Keratinocyte (primary cell): ENCODE data around the gene FLT3LG. TPM values are rescaled to one million over a fixed set of nuclear protein-coding genes. Genes with fewer than 3 reads are reported as not detected.

Source experiments
- DNase-seq: peaks from one replicate; pipeline ENCODE4 v3.0.0-alpha.2; 2011; ENCODE audit warnings: low read depth, missing footprints, low spot score
- FAIRE-seq: peaks from 2 replicates; lab custom pipeline; 2011; peaks lifted over from hg19 to GRCh38; lab: Jason Lieb, UNC
- H2AFZ ChIP-seq: 2 replicates; pipeline ENCODE4 v1.6.0; 2012; ENCODE audit warnings: low read length, control low read depth, inconsistent platforms; ENCODE audit not compliant: control insufficient read depth
- H3K27ac ChIP-seq: 2 replicates; pipeline ENCODE4 v1.5.1; 2011; ENCODE audit warnings: low read length; ENCODE audit not compliant: control insufficient read depth, insufficient read depth
- H3K27me3 ChIP-seq: 3 replicates; pipeline ENCODE4 v1.6.0; 2011; ENCODE audit warnings: low read length; ENCODE audit not compliant: control insufficient read depth, insufficient read depth; ENCODE audit errors: extremely low read depth
- H3K36me3 ChIP-seq, 2 experiments: 2 replicates in 1 of 2; 3 replicates in 1 of 2; pipeline ENCODE4 v1.5.1; 2011; ENCODE audit warnings: low read length in 2 of 2, mild to moderate bottlenecking in 1 of 2; ENCODE audit not compliant: control insufficient read depth in 2 of 2, insufficient read depth in 2 of 2; ENCODE audit errors: extremely low read depth in 1 of 2
- H3K4me1 ChIP-seq: 3 replicates; pipeline ENCODE4 v1.5.1; 2011; ENCODE audit warnings: low read length; ENCODE audit not compliant: control insufficient read depth, insufficient read depth; ENCODE audit errors: extremely low read depth
- H3K4me2 ChIP-seq: 3 replicates; pipeline ENCODE4 v1.6.0; 2011; ENCODE audit warnings: low read depth, low read length; ENCODE audit not compliant: control insufficient read depth, insufficient read depth; ENCODE audit errors: extremely low read depth
- H3K4me3 ChIP-seq, 3 experiments: fragments of 200-600 bp in 1 of 3; sonication (generic) in 1 of 3; 2 replicates in 2 of 3; 3 replicates in 1 of 3; pipeline ENCODE4 v1.5.1; 2011 to 2016; ENCODE audit warnings: low read length in 3 of 3, mild to moderate bottlenecking in 3 of 3, control low read depth in 2 of 3, inconsistent platforms in 1 of 3, low read depth in 1 of 3, mixed read lengths in 1 of 3, mixed run types in 1 of 3, moderate library complexity in 1 of 3; ENCODE audit not compliant: control insufficient read depth in 2 of 3, insufficient read depth in 2 of 3; ENCODE audit errors: extremely low read depth in 1 of 3
- H3K79me2 ChIP-seq: 2 replicates; pipeline ENCODE4 v1.6.0; 2012; ENCODE audit warnings: low read length; ENCODE audit not compliant: control insufficient read depth, insufficient read depth
- H3K9ac ChIP-seq: 3 replicates; pipeline ENCODE4 v1.6.0; 2011; ENCODE audit warnings: low read length; ENCODE audit not compliant: control insufficient read depth, insufficient read depth; ENCODE audit errors: extremely low read depth
- H3K9me1 ChIP-seq: 3 replicates; pipeline ENCODE4 v1.6.0; 2011; ENCODE audit warnings: low read length; ENCODE audit not compliant: control insufficient read depth, insufficient read depth; ENCODE audit errors: extremely low read depth
- H3K9me3 ChIP-seq: 2 replicates; pipeline ENCODE4 v1.5.1; 2012; ENCODE audit warnings: low read depth, low read length; ENCODE audit not compliant: control insufficient read depth
- H4K20me1 ChIP-seq: 3 replicates; pipeline ENCODE4 v1.6.0; 2011; ENCODE audit warnings: low read length; ENCODE audit not compliant: control insufficient read depth, insufficient read depth; ENCODE audit errors: extremely low read depth
- EZH2 ChIP-seq: IDR thresholded peaks from one replicate; pipeline ENCODE4 v1.6.1; 2012; ENCODE audit warnings: inconsistent platforms, mild to moderate bottlenecking, low read length, moderate library complexity
- dilution Hi-C: fragments of 300-500 bp; cut with MboI; formaldehyde crosslinking; loops from one replicate; pipeline ENCODE4 v1.7.0; 2020; ENCODE audit warnings: low sequenced_read_pairs; ENCODE audit not compliant: extremely low pct_ligation_motif_present
- polyA plus RNA-seq, 5 experiments: library from polyadenylated mRNA; depleted of rRNA in 3 of 5; stranded (reverse) in 3 of 5; stranded (forward) in 1 of 5; unstranded in 1 of 5; fragments of >200 nt; gene quantifications; 1 replicate in 1 of 5; 2 replicates in 3 of 5; 3 replicates in 1 of 5; pipeline versions ENCODE4 v1.2.1 to v1.2.3, GENCODE V29; 2011 to 2012; ENCODE audit warnings: missing spikeins in 2 of 5, low read depth in 1 of 5, low replicate concordance in 1 of 5
- TF ChIP-seq, protein P1 (sequence below), 3 experiments: IDR thresholded peaks in 1 of 3; conservative IDR thresholded peaks in 1 of 3; optimal IDR thresholded peaks in 1 of 3; 2 replicates in 2 of 3; 3 replicates in 1 of 3; pipeline versions ENCODE3 to v1.5.1; 2011; ENCODE audit warnings: low read length in 3 of 3, mild to moderate bottlenecking in 3 of 3, moderate library complexity in 2 of 3, control low read depth in 1 of 3, inconsistent platforms in 1 of 3; ENCODE audit not compliant: insufficient read depth in 2 of 3; ENCODE audit errors: extremely low read depth in 1 of 3

The FLT3LG gene
- polyA plus RNA-seq, 1 donor (not counting 4 experiments of a cell fraction or from before 2014, with no cell fraction given) = 0.80 TPM

GRCh38 chr19:49433240-49433901 lies 40.6 kb upstream of the FLT3LG start:
- no peaks in the 10 kb centered on the region for H3K36me3 ChIP-seq
- H3K9ac ChIP-seq = no peak overlapping the region
- no peaks in the 10 kb centered on the region for H3K9me1 ChIP-seq
- FAIRE-seq (no peak), DNase-seq (no peak)
- no peak overlapping the region for H3K27ac ChIP-seq
- no peaks in the 10 kb centered on the region for H3K9me3 ChIP-seq
- H3K4me1 ChIP-seq = peaks cover 2% of the 10 kb centered on the region
- H3K4me3 ChIP-seq = no peak overlapping the region
- H4K20me1 ChIP-seq = no peaks in the 10 kb centered on the region
- H3K79me2 ChIP-seq = no peaks in the 10 kb centered on the region
- H3K4me2 ChIP-seq = no peak overlapping the region
- TF ChIP-seq, protein P1, sequence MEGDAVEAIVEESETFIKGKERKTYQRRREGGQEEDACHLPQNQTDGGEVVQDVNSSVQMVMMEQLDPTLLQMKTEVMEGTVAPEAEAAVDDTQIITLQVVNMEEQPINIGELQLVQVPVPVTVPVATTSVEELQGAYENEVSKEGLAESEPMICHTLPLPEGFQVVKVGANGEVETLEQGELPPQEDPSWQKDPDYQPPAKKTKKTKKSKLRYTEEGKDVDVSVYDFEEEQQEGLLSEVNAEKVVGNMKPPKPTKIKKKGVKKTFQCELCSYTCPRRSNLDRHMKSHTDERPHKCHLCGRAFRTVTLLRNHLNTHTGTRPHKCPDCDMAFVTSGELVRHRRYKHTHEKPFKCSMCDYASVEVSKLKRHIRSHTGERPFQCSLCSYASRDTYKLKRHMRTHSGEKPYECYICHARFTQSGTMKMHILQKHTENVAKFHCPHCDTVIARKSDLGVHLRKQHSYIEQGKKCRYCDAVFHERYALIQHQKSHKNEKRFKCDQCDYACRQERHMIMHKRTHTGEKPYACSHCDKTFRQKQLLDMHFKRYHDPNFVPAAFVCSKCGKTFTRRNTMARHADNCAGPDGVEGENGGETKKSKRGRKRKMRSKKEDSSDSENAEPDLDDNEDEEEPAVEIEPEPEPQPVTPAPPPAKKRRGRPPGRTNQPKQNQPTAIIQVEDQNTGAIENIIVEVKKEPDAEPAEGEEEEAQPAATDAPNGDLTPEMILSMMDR (optimal IDR thresholded peaks at IDR 0.05 in 1 of 3, IDR thresholded peaks at IDR 0.05 in 1 of 3, conservative IDR thresholded peaks at IDR 0.05 in 1 of 3; ENCODE audit: extremely low read depth in 1 of 3, insufficient read depth in 2 of 3, low read length in 3 of 3) = no peak
- peak; percentile 86 for TF ChIP-seq EZH2
- no peak overlapping the region for H2AFZ ChIP-seq
- H3K27me3 ChIP-seq = peaks cover 94% of the 10 kb centered on the region
- dilution Hi-C loops = no loop called here

DNA sequence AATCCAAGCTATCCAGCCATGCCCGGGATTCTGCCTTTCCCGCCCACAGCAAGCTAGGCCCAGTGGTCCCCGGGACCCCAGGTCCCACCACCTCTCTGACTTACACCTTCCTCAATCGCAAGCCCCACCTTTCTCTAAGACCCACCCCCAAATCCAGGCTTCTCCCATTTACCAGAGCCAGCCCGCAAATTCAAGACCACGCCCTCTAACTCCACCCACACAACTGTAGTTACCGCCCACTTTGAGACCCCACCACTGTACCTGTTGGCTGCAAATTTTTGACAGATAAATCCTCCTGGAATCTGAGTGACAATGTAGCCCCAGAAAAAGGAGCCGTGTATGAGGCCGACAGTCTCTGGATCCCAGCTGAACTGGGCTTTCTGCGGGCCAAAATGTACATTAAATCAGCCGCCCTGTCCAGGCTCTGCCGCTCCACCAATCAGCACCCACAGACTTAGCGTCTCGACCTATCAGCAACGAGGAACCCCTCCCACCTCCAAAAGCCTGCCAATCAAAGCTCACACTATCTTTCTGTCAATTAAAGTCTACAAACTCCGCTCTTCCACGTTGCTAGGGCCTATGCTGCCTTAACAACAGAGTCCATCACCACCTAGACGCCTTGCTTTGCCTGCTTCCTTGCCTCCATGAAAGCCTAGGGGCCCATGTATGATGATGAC lies 39.0 kb upstream of the FLT3LG start:
- H3K9me3 ChIP-seq = no peaks in the 10 kb centered on the region
- H3K27ac ChIP-seq = no peak overlapping the region
- DNase-seq (no peak), FAIRE-seq (no peak)
- H3K4me3 ChIP-seq = no peak overlapping the region
- no peak for TF ChIP-seq EZH2
- H2AFZ ChIP-seq = no peak overlapping the region
- H3K27me3 ChIP-seq = peaks cover 97% of the 10 kb centered on the region
- dilution Hi-C loops = no loop called here
- no peak overlapping the region for H3K4me2 ChIP-seq
- no peaks in the 10 kb centered on the region for H3K36me3 ChIP-seq
- H3K9ac ChIP-seq = no peak overlapping the region
- no peaks in the 10 kb centered on the region for H4K20me1 ChIP-seq
- no peaks in the 10 kb centered on the region for H3K9me1 ChIP-seq
- no peaks in the 10 kb centered on the region for H3K4me1 ChIP-seq
- H3K79me2 ChIP-seq = no peaks in the 10 kb centered on the region
